Cardiac septum (tissue), 1 donor: ENCODE data around the gene ADGRB3. TPM values are rescaled to one million over a fixed set of nuclear protein-coding genes. Genes with fewer than 3 reads are reported as not detected.
A peak's percentile ranks its signal among the peaks of the same experiment; 100 is the strongest.

Experiments used
- DNase-seq: peaks from one replicate; pipeline ENCODE4 v3.0.0-alpha.2; 2020; ENCODE audit warnings: low spot score
- intact Hi-C: fragments of 100-400 bp; cut with DNase I; formaldehyde crosslinking; loops from one replicate; pipeline ENCODE4 v1.14.0; 2022
- long read RNA-seq: library from polyadenylated mRNA; unstranded; transcript quantifications from one replicate; pipeline ENCODE4 v2.0.0, GENCODE V29; 2021
- total RNA-seq: library from RNA; stranded (reverse); fragmentation: NEBNext Ultra II Directional; extraction: Animal tissue kit (Norgen Biotek cat#: 25700); gene quantifications from one replicate; pipeline ENCODE4 v1.2.1, GENCODE V29; 2021
- donor health status: DM: no; HTN: no; CAD: no.

ADGRB3 gene
- 0.51 TPM for total RNA-seq
- long read RNA-seq, partial matches to known transcripts, result 0 of 3 reads
- long read RNA-seq, other reads (novel, unspliced or antisense), result 3 of 3 reads

DNA sequence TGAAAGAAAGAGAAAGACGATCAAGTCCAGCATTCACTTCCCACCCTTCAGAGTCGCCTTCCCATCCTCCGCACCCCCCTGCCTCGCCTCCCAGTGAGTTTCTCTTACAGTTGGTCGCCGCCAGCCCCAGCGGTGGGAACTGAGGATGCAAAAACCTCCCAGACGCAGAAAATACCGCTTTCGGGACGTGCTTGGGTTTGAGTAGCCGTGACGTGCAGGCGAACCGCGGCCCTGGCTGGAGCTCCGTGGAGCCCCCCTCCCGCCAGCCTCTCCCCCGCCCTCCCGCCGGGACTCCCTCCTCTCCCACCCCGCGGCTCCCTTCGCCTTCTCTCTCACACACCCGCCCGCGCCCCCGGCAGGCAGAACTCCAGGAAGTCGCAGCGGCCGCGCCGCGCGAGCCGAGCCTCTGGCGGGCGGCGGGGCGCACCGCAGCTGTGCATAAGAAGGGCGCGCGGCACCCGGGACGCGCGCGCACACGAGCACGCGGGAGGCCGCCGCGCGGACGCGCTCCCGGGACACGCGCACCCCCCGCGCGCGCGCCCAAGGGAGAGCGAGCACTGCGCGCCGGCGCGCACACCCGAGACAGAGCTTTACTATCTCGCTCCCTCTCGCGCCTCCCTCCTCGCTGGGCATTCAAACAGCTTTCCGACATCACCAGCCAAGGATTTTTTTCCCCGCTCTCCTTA lies at the start of gene ADGRB3:
Gene ADGRB3 (plus strand): TSS at position 557 of the 686 bp plus-strand sequence. CDS start 3,394 bp downstream, outside the sequence.
- intact Hi-C loops, result loop anchor here (10.0 kb wide), 1 partner anchor 330 kb away; no protein-coding TSS in a partner anchor
- peak; percentile 82 for DNase-seq

DNA sequence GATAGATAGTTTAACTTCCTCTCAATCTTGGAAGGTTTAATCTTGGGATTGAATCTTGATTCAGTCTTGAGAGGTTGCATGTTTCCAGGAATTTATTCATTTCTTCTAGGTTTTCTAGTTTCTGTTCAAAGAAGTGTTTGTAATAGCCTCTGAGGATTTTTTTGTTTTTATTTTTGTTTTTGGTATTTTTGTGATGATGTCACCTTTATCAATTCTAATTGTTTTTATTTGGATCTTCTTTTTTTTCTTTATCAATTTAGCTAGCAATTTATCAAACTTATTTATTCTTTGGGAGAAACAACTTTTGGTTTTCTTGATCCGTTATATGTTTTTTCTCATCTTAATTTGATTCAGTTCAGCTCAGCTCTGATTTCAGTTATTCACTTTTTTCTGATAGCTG lies 41.5 kb upstream of the ADGRB3 start:
- DNase-seq, result no peak
- intact Hi-C loops, result no loop called here

DNA sequence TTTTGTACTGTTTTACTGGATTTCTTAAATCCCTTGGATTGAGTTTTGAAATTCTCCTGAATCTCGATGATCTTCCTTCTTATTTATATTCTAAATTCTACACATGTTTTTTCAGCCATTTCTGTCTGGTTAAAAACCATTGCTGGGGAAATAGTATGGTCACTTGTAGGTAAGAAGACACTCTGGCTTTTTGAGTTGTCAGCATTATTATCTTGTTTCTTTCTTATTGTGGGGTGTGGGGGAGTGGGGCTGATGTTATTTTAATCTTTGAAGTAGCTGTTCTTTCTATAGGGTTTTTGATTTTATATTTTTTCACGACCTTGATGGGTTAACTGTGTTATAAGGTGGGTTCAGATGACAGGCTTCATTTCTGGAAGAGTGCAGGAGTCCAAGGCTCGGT lies 37.4 kb upstream of the ADGRB3 start:
- DNase-seq, result no peak
- intact Hi-C loops, result no loop called here

DNA sequence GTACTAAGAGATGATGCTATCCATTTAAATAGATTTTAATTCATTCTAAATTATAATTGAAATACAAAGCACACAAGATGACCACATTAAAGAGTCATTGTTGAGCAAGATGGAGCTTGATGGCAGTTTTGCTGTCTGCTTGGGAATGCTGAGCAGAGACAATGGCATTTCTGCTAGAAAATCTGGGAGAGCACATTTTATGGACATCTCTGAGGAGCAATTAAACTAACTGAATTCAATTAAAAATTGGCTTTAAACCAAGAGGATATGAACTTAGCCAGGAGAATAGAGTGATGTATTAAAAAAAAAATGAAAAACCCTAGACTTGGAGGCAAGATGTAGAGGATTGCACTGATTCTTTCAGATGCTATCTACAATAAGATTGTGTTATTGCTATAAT lies 19.1 kb upstream of the ADGRB3 start:
- DNase-seq, result no peak
- intact Hi-C loops, result no loop called here

DNA sequence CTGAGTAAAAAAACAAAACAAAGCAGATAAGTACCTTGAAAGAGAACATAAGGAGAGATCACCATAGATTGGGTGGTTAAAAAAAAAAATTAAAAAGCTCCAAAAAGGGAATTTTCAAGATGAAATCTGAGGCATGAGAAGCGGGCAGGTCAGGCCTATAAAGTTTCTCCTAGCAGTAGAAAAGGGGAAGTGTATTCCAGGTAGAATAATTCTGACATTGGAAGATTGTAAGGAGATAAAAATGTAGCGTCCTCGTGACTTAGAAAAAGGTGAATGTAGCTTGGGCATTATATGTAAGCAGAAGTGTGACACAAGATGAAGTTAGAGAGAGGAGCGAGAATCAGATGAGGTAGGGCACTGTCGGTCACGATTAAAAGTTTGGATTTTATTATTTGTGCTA lies 9.1 kb upstream of the ADGRB3 start:
- DNase-seq, result no peak
- intact Hi-C loops, result no loop called here

DNA sequence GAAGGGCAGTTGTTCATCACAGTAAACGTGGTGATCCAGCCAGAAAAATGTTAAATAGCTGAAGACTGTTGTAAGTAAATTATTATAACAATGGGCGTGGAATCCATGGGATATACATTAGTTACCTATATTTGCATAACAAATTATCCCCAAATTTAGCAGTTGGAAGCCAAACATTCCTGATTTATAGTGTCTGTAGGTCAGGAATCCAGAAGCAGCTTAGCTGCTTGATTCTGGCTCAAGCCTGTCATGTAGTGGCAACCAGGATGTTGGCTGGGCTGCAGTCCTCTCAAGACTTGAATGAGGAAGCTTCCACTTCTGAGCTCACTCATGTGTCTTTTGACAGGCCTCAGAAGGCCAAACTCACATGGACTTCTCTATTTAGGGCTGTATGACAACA lies 6.9 kb upstream of the ADGRB3 start:
- no peak for DNase-seq
- intact Hi-C loops, result no loop called here

DNA sequence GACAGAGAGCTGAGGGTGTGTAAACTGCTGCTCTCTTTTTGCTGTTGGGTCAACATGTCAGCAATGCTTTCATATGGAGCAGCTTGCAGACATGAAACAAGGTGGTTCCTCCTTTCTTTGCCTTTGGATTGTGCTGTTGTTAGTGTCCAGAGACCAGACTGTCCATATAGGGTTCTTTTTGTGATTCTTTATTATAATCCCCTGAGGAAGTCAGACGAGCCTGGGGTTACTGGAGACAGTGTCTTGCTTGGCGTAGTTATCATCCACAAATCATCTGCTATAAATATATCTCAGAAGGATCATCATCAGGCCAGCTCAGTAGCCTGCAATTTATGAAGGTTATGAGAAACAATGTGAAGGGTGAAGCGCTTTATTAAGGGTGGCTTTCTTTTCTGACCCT lies 2.3 kb upstream of the ADGRB3 start:
- intact Hi-C loops, result loop anchor here (10.0 kb wide), 1 partner anchor 332 kb away; no protein-coding TSS in a partner anchor
- DNase-seq, result no peak

DNA sequence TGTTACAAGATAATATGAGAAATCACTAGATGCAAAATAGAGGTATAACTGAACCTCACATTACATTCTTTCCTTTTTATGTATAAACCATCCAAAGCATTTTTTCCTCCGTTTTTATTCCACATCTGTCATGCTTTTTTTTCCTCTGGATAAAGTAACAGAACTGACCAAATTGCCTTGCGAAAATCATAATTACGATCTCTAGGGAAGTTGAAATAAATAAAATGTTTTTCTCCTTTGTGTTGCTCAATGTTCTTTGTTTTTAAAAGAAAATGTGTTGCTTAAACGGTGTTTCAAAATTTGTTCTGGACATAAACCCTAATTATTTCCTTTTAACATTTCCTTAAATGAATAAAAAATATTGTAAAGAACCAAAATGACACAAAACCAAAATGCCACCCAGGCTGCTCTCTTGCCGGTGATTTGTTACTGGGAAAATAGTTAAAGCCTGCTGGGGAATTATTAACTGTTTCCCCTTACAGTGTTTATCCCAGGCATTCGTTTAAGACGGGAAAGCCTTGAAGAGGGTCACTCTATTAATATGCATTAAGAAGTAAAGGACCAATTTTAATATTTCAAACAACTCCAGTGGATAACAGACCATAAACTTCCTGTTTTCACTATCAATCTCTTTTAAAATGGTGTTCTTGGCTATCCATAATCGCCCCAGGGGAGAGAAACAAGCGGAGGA lies 1.7 kb upstream of the ADGRB3 start:
- no peak for DNase-seq
- intact Hi-C loops, result loop anchor here (10.0 kb wide), 1 partner anchor 331 kb away; no protein-coding TSS in a partner anchor

DNA sequence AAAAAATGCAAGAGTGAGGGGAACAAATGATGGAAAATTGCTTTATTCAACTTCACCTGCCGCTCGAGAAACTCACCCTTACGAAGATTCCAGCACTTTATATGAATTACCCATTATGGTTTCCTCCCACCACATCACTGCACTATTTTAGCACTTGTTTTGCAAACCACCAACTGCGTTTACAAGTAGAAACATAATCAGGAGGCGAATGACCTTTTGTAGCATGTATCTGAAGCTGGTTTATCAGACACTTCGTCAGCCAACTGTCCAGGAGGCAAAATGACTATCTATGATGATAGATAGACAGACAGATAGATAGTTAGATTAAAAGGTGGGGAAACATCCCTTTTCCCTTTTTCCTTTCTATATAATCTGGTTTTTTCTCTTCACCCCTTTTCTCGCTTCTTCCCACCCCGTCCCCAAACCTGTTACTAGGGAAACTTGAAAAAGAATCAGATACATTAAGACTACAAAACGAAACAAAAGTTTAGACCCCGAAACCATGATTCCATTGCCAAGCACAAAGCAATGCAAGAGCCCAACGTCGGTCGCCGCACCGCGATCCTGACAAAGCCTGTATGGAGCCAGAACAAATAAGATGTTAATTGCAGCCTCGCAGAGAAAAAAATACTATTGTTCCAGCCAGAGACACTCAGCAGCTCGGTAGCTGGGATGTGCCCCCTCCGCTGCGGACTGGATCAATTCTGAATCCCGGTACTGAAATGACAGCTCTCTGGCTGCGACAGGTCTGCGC lies 933 bp upstream of the ADGRB3 start:
- intact Hi-C loops, result loop anchor here (10.0 kb wide), 1 partner anchor 331 kb away; no protein-coding TSS in a partner anchor
- no peak for DNase-seq

DNA sequence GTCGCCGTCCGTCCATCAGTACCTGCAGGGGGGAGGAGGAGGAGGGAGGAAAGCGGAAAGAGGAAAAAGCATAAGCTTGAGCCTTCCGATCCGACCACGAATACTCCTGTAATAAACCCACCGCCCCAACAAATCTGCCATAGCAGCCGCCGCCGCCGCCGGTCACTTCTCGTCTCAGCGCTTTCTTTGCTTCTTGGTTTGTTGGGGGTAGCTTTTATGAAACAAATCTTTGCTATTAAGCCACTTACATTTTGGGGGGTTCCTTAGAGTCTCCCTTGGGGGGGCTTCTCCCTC lies 277 bp downstream of the ADGRB3 start:
- no peak for DNase-seq
- intact Hi-C loops, result loop anchor here (10.0 kb wide), 1 partner anchor 329 kb away; no protein-coding TSS in a partner anchor

DNA sequence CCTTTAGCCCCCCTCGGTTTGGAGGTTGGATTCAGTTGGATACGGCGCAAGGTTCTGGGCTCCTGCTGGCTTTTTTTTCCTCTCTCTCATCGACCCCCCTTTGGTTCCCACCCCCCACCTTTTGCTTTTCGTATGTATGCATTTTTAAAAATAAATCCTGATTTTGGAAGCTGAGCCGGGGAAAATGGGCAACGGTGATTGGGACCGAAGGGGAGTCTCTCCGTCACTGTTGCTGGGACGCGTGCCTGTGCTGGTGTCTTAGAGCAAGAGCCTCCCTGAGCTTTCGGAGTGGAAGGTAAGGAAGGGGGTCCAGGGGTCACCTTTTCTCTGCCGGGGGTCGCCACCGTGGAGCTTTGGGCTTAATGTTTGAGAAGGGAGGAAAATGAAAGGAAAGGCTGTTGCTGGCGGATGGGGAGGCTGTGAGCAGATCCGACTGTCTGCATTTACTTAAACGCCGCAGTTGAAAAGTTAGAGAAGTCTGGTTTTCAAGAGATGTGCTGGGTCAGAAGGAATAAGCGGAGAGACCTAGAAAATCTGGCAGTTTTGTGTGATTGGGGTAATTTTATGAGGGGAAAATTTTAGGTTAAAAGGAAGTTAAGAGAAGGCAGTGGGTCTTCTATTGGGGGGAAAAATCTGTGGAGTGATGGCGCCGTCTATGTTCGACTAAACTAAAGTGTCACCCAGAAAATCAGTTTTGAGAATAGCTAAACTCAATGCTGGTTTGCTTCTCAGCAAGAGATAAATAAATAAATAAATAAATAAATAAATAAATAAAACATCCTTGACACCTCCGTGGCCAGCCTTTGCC lies 828 bp downstream of the ADGRB3 start:
- DNase-seq, result no peak
- intact Hi-C loops, result loop anchor here (10.0 kb wide), 1 partner anchor 329 kb away; no protein-coding TSS in a partner anchor

DNA sequence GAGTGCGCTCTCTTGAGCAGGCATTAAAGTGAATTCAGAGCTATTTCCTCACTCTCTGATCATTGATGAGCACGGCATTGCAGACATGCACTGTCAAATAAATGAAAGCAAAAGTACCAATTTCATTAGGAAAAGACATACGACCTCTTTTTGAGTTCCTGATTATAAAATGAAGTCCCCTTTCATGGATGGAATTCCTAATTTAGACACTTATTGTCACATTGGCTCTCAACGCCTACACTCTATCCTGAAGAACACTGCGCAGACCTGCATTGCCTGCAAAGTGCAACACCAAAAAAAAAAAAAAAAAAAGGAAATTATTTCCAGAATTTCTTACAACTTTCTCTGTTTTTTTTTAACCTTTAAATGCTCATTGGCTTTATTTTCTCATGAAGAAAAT lies 1.6 kb downstream of the ADGRB3 start:
- intact Hi-C loops, result loop anchor here (10.0 kb wide), 1 partner anchor 328 kb away; no protein-coding TSS in a partner anchor
- DNase-seq, result no peak

DNA sequence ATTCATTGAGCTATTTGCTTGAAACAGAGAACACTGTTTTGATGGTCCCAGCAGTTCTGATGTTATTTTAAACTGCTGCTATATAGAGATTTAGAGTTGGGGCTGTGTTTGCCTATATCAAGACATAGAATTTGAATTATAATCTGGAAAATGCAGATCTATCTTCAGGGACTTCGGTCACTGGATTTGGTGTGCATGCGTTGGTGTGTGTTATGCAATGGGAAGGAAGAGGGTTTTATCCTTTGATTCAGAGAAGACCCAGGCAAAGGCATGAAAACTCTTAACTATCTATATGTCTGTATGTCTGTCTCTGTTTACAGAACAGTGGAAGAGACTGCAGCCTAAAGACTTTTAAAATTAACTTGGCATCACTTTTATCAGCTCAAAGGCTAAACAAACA lies 2.0 kb downstream of the ADGRB3 start:
- intact Hi-C loops, result loop anchor here (10.0 kb wide), 1 partner anchor 328 kb away; no protein-coding TSS in a partner anchor
- DNase-seq, result no peak

DNA sequence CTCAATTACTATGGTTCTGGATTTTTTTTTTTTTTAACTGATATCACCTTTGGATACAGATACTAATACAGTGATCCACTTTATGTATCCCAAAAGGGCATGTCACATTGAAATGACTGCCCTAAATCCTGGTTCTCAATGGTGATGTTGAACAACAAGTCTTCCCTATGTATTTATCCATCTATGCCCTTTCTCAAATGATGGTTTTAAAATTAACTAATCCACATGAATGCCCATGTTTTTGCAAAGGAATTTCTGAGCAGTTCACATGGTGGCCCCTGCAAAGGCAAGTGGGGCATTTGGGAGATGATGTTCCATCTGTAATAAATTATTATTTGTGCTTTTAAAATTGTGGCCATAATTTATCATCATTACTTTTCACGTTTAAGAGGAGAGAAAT lies 2.7 kb downstream of the ADGRB3 start:
- no peak for DNase-seq
- intact Hi-C loops, result loop anchor here (2.0 to 10.0 kb wide), 2 partner anchors 141 to 327 kb away; no protein-coding TSS in a partner anchor

DNA sequence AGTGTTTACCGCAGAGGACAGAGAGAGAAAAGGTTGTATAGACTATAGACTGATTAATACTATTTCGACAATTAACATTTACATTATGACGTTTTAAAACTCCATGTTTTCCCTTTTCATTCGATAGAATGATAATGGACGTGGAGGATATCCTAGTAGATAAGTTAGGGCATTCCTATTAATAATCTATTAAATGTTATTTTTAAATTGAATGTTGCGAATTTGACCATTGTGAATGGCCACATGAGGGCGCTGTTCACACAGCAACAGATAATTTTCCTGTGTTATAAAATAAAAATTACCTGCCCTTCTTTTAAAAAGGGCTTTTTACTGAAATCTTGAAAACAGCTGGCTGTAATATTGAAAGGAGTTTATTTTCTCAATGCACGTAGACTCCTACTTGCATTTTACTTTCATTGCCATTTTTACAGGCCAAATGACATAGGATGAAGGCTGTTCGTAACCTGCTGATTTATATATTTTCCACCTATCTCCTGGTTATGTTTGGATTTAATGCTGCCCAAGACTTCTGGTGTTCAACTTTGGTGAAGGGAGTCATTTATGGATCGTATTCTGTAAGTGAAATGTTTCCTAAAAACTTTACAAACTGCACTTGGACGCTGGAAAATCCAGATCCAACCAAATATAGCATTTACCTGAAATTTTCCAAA lies 3.3 kb downstream of the ADGRB3 start:
- DNase-seq, result no peak
- intact Hi-C loops, result loop anchor here (2.0 to 10.0 kb wide), 2 partner anchors 140 to 326 kb away; no protein-coding TSS in a partner anchor

DNA sequence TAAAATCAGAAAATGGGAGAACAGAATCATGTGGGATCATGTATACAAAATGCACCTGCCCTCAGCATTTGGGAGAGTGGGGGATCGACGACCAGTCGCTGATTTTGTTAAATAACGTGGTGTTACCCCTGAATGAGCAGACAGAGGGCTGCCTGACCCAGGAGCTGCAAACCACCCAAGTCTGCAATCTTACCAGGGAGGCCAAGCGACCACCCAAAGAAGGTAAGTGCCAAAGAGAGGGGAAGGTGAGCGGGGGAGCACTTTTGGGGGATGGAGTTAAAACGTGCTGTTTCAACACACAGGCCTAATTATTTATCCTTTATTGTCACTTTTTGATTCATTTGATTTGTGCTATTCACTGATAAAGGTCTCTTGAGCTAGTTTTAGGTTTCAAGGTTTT lies 4.1 kb downstream of the ADGRB3 start:
- intact Hi-C loops, result loop anchor here (2.0 to 10.0 kb wide), 2 partner anchors 140 to 326 kb away; no protein-coding TSS in a partner anchor
- DNase-seq, result no peak

DNA sequence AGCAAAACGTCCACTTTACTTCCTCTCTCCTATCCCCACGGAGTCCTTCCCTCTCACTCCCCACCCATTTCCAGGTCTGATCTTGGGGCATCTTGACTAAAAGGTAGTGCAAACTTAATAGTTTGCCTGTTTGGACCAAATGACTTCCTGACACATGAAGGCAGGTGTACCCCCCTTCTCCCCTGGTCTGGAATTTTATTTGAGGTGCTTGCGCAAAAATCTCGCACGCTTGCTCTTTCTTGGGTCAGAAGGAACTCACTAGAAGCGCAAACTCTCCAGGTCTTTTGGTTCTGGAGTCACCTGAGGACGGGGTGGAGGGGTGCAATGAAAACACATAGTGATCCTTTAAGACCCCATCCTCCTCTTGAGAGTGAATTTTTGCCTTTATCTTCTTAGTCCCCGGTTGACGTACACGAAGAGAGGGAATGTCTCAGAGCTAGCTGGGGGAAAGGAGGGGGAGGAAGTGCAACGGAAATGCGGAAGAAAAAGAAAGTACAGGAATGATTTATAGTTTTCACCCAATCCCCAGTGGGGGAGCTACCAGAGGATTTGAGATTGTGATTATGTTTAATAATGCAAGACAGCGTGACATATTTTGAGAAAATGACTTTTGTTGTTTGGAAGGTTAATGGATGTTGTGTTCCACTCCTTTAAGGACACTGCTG lies 4.9 kb downstream of the ADGRB3 start:
- DNase-seq, result no peak
- intact Hi-C loops, result loop anchor here (2.0 to 10.0 kb wide), 2 partner anchors 139 to 325 kb away; no protein-coding TSS in a partner anchor

DNA sequence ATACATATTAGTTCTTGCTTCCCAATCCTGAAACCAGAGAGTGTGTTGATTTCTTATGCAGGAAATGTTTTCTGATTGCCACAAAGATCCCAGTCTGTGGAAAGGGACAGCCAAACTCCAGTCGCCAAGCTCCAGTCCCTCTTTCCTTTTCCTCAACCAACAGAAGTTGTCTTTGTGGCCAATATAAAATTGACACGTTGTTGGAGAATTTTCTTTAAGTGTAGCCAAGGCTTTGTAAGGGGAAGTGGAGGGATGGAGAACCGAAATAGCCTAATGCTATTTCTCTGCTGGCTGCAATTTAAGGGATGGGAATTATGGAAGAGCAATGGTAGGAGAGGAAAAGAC lies 5.4 kb downstream of the ADGRB3 start:
- no peak for DNase-seq
- intact Hi-C loops, result no loop called here
